Measurements from ENCODE around the gene SULT2B1. TPM values are rescaled to one million over a fixed set of nuclear protein-coding genes. Genes with fewer than 3 reads are reported as not detected.

SULT2B1 gene
- total and polyA plus RNA-seq, 4 donors = 0.14 to 0.24 TPM; not detected in 2

DNA sequence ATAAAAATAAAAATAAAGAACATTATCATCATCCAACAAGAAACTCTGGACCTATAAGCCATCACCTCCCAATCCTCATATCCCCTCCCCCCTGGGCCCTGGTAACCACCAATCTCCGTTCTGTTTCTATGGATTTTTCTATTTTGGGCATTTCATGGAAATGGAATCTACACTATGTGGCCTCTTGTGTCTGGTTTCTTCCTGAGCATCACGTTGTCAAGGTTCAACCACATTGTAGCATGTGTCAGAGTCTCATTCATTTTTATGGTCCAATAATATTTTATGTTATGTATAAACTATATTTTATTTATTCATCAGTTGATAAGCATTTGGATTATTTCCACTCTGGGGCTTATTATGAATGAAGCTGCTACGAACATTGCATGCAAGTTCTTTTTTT, 26.9 kb downstream of the SULT2B1 start:
- Histone ChIP-seq H3K9ac (ENCODE audit: low read depth in 1 of 2, low read length in 2 of 2) (no peak overlapping the region), H3K27me3 (ENCODE audit: control insufficient read depth in 4 of 4, insufficient read depth in 4 of 4, low read length in 3 of 4) (no peaks in the 10 kb centered on the region), H3K4me1 (ENCODE audit: control insufficient read depth in 4 of 4, insufficient read depth in 4 of 4, low read length in 3 of 4) (peaks cover 0 to 4% (median 1%) of the 10 kb centered on the region in 4 donors), H3K9me3 (ENCODE audit: control insufficient read depth in 4 of 4, low read length in 3 of 4) (no peaks in the 10 kb centered on the region), H3K4me3 (ENCODE audit: low read depth in 1 of 3, low read length in 3 of 3) (no peak overlapping the region), H3K27ac (ENCODE audit: low read depth in 1 of 2, low read length in 2 of 2) (no peak overlapping the region), H3K36me3 (ENCODE audit: control insufficient read depth in 4 of 4, insufficient read depth in 3 of 4, low read depth in 1 of 4, low read length in 3 of 4) (no peaks in the 10 kb centered on the region)
- DNase-seq (ENCODE audit: low spot score) = no peak
- TF ChIP-seq, protein P1, sequence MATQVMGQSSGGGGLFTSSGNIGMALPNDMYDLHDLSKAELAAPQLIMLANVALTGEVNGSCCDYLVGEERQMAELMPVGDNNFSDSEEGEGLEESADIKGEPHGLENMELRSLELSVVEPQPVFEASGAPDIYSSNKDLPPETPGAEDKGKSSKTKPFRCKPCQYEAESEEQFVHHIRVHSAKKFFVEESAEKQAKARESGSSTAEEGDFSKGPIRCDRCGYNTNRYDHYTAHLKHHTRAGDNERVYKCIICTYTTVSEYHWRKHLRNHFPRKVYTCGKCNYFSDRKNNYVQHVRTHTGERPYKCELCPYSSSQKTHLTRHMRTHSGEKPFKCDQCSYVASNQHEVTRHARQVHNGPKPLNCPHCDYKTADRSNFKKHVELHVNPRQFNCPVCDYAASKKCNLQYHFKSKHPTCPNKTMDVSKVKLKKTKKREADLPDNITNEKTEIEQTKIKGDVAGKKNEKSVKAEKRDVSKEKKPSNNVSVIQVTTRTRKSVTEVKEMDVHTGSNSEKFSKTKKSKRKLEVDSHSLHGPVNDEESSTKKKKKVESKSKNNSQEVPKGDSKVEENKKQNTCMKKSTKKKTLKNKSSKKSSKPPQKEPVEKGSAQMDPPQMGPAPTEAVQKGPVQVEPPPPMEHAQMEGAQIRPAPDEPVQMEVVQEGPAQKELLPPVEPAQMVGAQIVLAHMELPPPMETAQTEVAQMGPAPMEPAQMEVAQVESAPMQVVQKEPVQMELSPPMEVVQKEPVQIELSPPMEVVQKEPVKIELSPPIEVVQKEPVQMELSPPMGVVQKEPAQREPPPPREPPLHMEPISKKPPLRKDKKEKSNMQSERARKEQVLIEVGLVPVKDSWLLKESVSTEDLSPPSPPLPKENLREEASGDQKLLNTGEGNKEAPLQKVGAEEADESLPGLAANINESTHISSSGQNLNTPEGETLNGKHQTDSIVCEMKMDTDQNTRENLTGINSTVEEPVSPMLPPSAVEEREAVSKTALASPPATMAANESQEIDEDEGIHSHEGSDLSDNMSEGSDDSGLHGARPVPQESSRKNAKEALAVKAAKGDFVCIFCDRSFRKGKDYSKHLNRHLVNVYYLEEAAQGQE (IDR thresholded peaks at IDR 0.05) = no peak
- TF ChIP-seq, protein P2, sequence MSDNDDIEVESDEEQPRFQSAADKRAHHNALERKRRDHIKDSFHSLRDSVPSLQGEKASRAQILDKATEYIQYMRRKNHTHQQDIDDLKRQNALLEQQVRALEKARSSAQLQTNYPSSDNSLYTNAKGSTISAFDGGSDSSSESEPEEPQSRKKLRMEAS (IDR thresholded peaks at IDR 0.05) = no peak
- TF ChIP-seq TAF1 (conservative IDR thresholded peaks at IDR 0.05) (no peak), RAD21 (IDR thresholded peaks at IDR 0.05) (no peak), EGR1 (IDR thresholded peaks at IDR 0.05; ENCODE audit: low read depth in 2 of 2) (no peak), YY1 (IDR thresholded peaks at IDR 0.05) (no peak), HNF4A (conservative IDR thresholded peaks at IDR 0.05) (no peak), RXRA (IDR thresholded peaks at IDR 0.05) (no peak), NR2F2 (IDR thresholded peaks at IDR 0.05) (no peak), JUND (IDR thresholded peaks at IDR 0.05) (no peak), GABPA (IDR thresholded peaks at IDR 0.05 in 1 of 2, conservative IDR thresholded peaks at IDR 0.05 in 1 of 2) (no peak), SP1 (IDR thresholded peaks at IDR 0.05) (no peak), HNF4G (IDR thresholded peaks at IDR 0.05) (no peak), FOXA1 (IDR thresholded peaks at IDR 0.05) (no peak), FOXA2 (IDR thresholded peaks at IDR 0.05) (no peak)
- TF ChIP-seq, protein P3, sequence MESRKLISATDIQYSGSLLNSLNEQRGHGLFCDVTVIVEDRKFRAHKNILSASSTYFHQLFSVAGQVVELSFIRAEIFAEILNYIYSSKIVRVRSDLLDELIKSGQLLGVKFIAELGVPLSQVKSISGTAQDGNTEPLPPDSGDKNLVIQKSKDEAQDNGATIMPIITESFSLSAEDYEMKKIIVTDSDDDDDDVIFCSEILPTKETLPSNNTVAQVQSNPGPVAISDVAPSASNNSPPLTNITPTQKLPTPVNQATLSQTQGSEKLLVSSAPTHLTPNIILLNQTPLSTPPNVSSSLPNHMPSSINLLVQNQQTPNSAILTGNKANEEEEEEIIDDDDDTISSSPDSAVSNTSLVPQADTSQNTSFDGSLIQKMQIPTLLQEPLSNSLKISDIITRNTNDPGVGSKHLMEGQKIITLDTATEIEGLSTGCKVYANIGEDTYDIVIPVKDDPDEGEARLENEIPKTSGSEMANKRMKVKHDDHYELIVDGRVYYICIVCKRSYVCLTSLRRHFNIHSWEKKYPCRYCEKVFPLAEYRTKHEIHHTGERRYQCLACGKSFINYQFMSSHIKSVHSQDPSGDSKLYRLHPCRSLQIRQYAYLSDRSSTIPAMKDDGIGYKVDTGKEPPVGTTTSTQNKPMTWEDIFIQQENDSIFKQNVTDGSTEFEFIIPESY (IDR thresholded peaks at IDR 0.05) = no peak
- TF ChIP-seq, protein P4, sequence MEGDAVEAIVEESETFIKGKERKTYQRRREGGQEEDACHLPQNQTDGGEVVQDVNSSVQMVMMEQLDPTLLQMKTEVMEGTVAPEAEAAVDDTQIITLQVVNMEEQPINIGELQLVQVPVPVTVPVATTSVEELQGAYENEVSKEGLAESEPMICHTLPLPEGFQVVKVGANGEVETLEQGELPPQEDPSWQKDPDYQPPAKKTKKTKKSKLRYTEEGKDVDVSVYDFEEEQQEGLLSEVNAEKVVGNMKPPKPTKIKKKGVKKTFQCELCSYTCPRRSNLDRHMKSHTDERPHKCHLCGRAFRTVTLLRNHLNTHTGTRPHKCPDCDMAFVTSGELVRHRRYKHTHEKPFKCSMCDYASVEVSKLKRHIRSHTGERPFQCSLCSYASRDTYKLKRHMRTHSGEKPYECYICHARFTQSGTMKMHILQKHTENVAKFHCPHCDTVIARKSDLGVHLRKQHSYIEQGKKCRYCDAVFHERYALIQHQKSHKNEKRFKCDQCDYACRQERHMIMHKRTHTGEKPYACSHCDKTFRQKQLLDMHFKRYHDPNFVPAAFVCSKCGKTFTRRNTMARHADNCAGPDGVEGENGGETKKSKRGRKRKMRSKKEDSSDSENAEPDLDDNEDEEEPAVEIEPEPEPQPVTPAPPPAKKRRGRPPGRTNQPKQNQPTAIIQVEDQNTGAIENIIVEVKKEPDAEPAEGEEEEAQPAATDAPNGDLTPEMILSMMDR (IDR thresholded peaks at IDR 0.05; ENCODE audit: low read depth, low read length, missing input control) = no peak
- TF ChIP-seq, protein P5, sequence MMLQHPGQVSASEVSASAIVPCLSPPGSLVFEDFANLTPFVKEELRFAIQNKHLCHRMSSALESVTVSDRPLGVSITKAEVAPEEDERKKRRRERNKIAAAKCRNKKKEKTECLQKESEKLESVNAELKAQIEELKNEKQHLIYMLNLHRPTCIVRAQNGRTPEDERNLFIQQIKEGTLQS (IDR thresholded peaks at IDR 0.05) = no peak
- 49% methylated on average over 3 of the region's 3 CpGs for WGBS

Measured in liver (tissue), 9 donors.